Measurements from ENCODE around the gene HOXB4.

The HOXB4 gene

DNA sequence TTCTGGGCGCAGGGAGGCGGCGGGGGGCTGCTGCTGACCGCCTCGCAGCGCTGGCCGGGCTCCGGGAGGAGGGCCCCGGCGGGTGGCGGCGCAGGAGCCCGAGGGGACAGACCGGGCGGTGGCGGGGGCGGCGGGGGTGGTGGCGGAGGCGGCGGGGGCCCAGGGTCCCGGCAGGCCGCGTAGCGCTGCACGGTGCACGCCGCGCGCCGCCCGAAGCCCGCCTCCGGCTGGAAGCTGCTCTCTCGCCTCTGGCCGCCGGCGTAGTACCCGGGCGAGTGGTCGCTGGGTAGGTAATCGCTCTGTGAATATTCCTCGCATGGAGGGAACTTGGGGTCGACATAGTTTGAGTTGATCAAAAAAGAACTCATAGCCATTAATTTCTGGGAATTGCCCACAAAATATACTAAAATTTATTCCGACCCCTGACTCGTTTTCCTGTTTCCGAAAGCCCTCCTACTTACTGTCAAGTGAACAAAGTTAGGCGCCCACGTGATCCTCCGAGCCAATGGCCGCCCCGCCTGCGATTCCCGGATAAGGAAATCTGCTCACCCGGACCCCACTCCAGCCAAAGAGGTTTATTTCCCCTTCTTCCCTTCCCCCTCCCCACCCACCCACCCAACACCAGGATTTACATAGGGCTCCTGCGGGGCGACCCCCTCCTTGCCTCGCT lies at the start of gene HOXB4:
Gene HOXB4 (minus strand): TSS at position 405 of the 670 bp plus-strand sequence. CDS start 31 bp downstream, at position 374.
- no peak for DNase-seq (ENCODE audit: low spot score)

DNA sequence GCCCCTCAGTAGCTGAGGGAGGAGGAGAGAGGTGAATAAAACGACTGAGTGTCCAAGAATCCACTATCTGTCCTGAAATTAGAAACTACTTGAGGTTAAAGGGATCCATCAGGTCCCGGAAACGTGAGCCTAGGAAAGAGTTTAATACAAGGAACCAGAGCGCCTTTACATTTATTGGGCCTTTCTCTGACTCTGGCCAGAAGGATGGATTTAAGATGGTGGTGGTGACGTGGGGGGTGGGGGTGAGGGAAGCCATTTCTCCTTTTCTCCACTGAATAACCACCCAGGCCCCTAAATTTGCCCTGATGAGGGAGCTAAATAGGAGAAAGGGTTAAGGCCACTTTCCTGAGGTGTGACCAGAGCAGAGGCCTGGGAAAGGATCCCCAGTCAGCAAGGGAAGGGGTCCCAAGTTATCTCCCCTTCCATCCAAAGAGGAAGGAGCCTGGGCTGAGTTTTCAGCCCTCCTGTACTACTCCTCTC lies 49.0 kb upstream of the HOXB4 start:
- DNase-seq (ENCODE audit: low spot score): no peak

DNA sequence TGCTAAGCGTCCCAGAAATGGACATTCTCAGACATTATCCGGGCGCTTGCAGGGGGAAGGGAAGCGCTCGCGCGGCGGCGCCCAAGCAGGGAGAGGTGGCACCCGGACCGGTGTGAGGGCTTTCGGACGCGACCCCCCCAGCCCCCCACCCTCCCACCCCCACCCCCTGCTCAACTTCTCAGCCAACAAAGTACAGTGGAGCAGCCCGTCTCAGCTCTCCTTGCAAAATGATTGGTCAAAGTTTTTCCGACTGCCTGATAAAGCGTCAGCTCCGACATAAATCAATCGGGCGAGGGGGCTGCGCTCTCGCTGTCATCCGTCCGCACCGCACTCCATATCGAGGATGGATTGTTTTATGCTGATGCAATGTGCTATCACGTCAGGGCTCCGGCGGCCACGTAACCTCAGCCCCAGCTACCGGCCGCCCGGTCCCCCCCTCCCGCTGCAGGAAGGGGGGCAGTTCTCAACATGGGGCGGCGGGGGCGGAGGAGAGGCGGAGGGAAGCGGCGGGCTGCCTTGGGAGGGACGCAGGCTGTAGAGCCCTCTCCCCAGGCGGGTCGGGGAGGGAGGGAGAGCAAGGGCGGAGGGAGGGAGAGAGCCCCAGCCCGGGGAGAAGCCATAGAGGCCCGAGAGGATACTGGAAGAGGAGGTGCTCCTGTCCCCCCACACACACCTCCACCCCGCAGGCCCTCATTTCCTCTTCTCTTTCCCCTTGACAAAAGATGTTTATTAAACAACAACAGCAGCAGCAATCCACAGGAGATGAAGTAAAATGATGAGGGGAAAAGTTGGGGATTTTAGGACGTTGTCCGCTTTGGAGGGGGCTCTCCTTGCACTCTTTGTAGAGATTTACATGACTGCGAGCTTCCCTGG lies 48.3 kb upstream of the HOXB4 start, which contains the start of gene HOXB9:
Gene HOXB9 (minus strand): TSS at position 114 of the 873 bp plus-strand sequence. CDS start 89 bp downstream, at position 25.
- DNase-seq (ENCODE audit: low spot score): no peak

DNA sequence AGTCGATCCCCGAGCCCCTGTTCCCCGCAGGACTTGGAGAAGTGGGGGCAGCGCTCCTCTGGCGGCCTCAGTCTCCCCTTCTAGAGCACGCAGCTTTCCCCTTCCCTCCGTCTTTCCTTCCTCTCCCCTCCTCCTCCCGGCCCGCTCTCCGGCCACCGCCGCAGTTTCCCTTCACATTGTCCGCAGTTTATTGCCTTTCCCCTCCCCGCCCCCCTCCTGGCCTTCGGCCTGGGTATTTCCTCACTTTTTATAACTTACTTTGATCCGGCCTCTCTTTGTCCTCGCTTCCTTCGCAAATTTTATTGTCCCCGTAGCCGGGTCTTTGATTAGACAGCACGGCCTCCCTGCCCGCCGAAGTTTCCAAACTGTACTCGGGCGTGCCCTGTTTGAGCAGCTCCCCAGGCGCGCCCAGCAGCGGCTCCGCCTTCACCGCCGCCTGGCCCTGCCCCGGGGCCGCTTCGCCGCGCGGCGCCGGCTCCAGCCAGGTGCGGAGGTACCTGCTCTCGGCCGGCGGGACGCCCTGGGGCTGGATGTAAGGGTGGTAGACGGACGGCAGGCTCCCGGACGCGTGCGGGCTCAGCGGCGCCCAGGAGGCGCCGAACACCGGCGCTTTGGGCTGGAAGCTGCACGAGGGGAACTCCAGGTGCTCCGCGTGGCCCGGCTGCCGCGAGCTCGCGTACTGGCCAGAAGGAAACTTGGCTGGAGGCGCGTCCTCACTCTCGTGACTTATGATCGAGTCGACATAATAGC lies 47.5 kb upstream of the HOXB4 start:
- no peak for DNase-seq (ENCODE audit: low spot score)

DNA sequence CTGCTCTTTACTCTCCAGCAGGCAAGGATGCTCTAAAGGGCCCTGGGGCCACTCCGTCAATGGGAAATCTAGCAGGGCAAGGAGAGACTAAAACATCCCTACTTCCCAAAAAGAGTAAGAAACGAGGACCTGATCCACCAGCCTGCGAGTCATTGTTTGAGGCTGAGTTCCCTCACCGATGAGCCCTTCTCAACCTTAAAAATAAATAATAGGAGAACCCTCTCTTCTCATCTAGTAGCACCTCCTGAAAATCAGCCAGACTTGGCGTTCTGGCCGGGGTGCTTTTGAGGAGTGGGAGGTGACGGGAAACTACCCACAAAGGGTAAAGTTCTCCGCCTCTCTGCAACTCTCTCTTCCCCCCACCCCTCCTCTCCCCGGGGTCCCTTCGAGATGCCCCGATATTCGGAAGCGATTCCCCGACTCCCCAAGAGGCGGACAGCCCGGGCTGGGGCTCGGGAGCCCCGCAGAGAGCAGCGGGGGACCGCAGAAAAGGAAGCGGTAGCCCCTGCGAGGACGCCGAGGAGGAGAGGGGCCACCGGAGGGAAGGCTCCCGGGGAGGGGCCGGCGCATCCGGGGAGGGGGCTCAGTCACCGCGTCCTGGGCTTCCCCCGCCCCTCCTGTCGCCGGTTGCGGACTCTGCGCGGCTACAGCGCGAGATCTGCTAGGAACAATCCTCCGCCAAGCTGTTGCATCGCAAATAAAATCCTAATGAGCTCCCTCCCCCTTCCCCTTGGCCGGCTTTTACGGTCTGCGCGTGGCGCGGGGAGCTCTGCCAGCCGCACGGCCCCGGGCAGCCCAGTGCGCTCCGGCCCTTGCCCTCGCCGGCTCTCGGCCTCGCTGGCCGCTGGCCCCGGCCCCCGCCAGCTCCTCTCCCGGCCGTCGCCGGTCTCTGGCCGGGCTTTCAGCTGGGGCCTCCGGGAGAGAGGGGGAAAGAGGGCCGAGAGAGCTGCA lies 46.7 kb upstream of the HOXB4 start:
- DNase-seq (ENCODE audit: low spot score): no peak

DNA sequence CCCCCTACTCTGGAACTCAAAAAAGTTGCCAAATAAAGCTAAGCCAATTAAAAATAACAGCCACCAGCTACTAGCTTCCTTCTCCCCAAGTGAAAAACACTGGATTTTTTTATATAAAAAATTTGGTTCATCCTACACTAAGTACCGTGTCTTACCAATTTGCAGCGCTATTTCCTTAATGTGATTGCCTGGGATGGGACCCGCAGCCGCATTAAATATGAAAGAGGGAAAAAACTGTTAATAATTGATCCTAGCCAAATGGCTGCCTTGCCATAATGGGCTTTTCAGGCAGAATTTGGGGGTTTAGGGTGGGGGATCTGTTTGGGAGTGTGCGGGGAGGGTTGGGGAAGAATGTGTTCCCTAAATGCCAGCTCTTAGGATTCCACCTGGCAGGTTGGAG lies 46.0 kb upstream of the HOXB4 start:
- no peak for DNase-seq (ENCODE audit: low spot score)

DNA sequence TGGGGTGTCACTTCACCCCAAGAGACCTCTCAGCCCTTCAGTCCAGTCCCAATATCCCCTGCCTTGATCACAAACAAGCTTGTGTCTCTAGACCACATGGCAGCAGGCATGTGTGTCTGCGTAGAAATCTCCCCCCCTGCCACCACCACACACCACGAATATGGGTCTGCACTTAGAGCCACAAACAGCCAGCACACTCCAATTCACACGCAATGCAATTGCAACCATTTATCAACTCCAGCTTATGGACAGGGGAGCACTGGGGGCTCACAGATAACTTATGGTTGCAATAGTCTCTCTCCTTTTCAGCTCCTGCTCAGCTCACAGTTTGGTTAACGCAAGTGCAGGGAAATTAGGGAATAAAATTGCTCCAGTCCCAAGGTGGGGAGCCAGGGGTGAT lies 45.4 kb upstream of the HOXB4 start:
- no peak for DNase-seq (ENCODE audit: low spot score)

DNA sequence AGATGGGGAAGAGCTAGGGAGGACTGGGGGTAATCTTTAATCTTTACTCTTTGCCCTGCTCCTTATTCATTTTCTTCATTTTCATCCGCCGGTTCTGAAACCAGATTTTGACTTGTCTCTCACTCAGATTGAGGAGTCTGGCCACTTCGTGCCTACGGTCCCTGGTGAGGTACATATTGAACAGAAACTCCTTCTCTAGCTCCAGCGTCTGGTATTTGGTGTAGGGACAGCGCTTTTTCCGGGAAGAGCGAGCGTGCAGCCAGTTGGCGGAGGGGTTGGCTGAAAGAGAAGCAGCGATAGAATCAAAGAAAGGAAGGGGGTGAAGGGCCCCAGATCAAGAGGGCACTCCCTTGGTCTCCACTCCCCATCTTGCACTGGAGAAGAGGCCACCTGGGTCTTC lies 44.7 kb upstream of the HOXB4 start:
- no peak for DNase-seq (ENCODE audit: low spot score)

DNA sequence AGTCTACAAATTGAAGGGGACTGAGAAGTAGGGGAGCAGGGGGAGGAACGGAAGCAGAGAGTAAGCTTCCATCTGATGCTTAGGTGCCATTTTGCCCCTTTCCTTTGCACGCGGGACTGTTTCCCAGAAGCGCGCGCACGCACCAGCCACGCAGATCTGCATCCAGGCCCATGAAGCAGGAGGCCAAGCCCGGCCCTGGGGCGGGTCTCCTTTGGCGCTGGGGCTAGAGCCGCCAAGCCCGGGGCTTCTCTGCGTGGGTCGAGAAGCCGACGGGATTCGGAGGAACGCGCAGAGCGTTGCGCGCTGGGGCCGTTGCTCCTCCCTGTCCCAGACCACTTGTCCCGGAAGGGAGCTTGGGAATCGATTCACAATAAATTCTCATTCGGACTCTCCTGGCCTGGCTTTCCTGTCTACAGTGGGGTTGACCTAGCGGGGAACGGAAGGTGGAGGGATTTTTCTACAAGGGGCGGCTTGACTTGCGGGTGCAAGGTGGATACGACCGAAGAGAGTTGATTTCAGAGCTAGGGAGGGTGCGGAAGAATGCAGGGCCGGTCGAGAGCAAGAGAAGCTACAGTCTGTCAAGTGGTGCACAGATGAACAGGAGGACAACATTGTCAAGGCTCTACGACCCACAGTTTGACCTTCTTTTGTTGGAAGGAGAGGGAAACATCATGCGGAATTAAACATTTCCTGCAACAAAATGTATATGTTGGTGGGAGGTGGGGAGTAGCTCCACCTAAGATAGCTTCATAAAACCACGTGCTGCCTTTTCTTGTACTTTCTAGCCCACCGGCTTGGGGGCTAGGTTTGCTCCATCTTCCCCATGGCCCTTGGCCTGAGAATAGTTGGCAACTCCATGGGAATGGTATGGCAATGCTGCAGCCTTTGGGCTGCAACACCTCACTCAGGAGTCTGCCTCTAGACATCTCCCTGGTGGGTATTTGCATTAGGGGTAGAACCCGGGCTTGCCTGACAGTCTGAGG lies 43.6 kb upstream of the HOXB4 start:
- DNase-seq (ENCODE audit: low spot score): no peak

DNA sequence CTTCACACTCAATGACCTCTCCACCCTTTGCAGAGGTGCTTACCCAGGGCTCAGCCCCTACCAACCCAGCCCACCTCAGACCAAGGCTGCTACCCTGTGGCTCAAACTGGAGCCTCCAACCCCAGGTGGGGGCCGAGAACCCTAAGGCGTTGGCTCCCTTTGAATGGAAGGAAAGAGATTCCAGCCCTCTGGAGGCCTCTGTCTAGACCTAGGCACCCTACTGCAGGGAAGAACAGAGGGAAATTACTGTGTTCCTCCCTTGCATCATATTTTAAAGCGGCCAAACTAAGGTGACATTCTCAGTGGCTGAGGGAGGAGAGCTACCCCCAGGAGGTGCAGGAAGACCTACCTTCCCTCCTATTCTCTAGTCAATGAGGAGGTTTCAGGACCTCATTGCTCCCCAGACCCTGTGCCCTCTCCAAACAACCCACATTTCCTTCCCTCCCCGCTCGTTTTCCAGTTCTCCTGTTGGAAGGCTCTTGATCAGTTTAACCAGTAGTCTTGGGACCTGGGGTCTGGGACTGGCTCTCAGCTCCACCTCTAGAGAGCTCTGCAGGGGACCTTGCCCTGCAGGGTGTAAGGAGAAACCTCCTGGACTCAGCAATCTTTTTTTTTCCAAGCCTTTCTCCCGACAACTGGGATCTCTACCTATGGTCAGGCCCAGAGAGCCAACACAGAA lies 42.5 kb upstream of the HOXB4 start:
- no peak for DNase-seq (ENCODE audit: low spot score)

DNA sequence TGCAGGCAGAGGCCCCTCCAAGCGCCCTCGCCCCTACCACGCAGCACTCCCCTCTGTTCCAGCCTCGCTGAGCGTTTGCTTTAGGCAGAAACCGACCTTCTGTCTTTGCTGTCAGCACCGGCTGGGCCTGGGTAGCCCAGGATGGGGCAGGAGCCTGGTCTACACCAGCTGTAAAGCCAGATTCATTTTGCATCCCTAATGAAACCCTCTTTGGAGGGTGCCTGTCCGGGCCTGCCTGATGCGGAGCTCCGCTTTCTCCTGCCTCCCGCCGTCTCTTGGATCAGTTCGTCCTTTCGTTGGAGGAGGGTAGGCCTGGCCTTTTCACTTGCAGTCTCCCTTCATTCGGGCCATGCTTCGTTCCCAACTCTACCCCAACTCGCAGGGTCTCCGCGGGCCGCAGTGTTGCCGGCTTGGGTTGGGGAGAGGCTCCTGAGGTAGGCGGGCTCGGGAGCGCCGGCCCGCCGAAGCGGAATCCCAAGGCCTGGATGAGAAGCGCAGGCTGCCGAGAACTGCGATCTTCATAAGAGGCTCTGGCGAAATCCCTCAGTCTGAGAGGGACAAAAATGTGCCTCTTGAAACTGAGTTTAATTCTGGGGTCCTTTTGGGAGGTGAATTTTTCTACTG lies 41.8 kb upstream of the HOXB4 start:
- no peak for DNase-seq (ENCODE audit: low spot score)

DNA sequence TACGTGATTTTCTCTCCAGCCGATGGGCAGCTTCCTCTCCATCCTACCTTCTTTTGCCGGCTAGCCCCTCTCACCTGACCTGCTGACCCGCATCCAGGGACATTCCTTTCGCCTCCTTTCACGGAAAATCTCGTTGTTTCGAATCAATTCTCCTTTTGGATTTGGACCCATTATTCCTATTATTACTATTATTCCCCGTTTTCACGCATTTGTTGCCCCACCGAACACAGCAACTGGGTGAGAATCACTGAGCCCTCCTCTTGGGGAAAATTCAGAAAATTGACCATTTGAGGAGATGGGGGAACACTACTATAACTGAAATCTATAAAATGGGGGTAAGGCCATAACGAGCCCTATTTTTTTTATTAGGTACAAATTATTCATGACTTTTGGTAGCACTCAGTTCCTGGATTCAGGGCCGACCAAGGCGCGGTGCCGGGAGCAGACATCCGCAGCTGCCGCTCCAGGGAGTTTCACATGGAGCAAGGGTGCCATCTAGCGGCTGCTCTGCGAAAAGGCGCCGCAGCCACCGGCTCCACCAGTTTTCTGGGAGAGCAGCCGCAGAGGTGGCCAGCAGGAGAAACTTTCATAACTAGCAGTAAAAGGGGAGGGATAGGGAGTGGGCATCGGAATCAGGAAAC lies 40.2 kb upstream of the HOXB4 start:
- peak; percentile 61 for DNase-seq (ENCODE audit: low spot score)

DNA sequence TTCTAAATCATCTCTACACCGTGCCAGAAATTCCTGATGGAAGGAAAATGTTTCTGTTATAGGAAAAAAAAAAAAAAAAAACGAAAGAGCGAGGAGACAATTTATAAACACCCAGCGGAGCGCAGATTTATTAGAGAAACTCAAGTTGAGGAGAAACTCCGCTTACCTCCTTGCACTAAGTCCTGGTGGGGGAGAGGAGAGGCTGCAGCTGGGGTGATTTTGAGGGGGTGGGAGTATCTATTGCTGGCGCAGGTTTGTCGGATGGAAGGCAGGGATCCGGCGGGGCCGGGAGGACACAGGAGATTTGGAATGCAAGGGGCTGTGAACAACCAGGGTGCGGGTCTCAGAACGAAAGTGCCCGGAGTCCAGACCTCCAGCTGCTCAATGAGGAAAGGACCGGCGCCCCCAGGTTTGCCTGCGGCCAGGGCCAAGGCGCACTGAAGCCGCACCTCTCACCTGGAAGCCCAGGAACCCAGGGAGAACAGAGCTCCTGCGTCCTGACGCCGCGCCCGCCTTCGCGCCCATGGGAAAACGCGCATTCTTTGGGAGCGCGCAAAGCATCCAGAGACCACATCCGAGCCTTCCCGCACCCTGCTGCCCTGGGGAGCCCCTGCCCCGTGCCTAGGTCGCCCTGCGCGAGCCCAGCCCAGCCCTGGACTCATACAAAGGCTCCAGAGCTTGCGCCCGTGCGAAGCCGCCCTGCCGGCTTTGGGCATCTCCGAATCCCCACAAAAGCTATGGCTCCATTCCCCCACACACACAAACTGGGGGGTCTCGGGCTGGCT lies 39.5 kb upstream of the HOXB4 start:
- DNase-seq (ENCODE audit: low spot score): no peak

DNA sequence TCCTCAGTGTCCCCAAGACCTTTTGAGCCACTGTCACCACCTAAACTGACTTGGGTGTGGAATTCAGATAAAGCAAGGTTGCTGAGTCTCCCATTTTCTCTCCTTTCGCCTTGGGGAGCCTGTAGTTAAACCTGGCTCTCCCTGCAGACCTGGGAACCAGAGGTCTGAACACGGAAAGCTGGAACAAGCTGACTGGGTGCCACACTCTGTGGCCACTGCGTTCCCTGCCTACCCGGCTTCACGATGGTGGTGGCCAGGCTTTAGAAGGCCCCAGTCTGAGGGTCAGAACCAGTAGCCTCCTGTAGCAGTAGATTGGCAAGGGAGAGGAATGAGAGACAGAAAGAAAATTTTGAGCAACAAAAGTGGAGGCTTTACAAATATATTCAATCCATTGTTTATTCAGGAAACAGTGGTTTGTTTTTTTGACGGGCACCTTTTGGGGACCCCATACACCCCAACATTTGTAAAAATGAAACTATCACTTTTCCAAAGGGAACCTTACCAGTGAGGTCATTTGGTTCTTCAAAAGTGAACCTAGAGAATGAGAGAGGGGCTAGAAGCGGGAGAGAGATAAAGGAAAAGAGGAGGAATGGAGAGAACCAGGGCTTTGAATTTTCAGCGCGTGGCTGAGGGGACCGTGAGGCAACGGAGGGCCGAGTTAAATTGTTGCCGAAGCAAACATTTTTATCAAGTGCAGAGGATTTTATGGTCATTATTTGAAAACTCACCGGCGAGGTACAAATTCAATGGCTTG lies 38.7 kb upstream of the HOXB4 start:
- DNase-seq (ENCODE audit: low spot score): no peak

DNA sequence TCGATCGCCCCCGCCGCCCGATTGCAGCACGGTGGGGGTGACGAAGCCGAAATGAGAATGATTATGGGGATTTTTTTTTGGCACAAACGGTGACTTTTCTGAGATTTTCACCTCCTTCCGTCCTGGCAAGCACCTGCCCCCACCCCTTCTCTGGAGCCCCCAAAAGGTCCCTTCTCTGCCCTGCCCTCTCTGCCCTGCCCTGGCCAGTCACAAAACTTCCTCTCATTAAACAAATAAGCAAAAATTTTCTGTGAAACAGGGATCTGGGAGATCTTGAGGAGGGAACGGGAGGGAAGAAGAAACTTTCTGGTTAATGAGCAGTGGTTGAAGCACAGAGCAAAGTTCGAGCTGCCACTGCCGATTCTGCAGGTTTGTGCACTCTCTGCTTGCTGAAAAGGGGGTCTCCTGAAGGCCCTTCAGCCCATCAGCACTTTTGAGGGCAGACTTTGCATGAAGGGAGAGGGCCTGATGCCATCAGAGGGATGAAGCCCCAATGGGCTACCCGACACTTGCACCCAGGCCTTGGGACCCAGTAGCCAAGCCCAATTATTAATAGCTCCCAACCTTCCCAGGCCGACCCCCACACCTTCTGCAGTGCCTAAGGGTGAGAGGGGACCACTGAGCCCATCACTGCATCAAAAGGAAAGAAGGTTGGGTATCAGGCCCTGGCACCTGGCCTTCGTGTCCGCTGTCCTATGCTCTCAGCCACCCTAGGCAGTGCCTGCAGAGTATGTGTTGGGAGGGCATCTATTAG lies 38.0 kb upstream of the HOXB4 start:
- DNase-seq (ENCODE audit: low spot score): no peak

All from pons (tissue), 1 donor.